GM10248 (cell line): ENCODE data around the gene RGN.
"Not testable (repeated sequence)": the region's sequence is repeated elsewhere in the genome, so short reads cannot be mapped to it uniquely, and the experiment has no call there.

Experiments used
- CTCF ChIA-PET: fragments of 300-600 bp; sonication (Branson Sonifier 250); formaldehyde crosslinking; extraction: SDS; loops from one replicate; lab custom pipeline; 2021; ENCODE audit warnings: antibody characterized with exemption; lab: Yijun Ruan, JAX
- POLR2A ChIA-PET: fragments of 350-650 bp; sonication (Branson Sonifier 250); formaldehyde crosslinking; extraction: SDS; loops from one replicate; lab custom pipeline; 2020; ENCODE audit warnings: antibody characterized with exemption; lab: Yijun Ruan, JAX
- DNase-seq: peaks from one replicate; pipeline ENCODE4 v3.0.0; 2012; ENCODE audit errors: extremely low spot score
- CTCF ChIP-seq: IDR thresholded peaks from 2 replicates; pipeline ENCODE4 v1.5.1; 2012; ENCODE audit warnings: mild to moderate bottlenecking, low read depth; ENCODE audit errors: extremely low read depth, missing control alignments, control extremely low read depth

The RGN gene

DNA sequence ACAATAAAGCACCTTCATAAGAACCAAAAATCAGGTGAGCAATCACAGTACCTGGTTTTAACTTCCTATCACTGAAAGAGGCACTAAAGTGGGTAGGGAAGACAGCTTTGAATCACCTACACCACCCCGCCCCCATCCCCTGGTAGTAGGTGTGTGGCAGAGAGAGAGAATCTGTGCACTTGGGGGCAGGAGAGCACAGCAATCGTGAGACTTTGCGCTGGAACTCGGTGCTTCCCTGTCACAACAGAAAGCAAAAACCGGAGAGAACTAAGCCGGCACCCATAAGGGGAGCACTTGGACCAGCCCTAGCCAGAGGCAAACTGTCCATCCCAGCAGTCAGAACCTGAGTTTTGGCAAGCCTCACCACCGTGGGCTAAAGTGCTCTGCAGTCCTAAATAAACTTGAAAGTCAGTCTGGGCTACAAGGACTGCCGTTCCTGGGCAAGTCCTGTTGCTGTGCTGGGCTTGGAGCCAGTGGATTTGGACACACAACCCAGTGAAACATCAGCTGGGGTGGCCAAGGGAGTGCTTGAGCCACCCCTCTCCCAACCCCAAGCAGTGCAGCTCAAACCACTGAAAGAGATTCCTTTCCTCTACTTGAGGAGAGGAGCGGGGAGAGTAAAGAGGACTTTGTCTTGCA is 34.2 kb downstream of the RGN start:
- no peak for TF ChIP-seq CTCF
- ChIA-PET POLR2A (no interaction called here), CTCF (no interaction called here)
- no peak for DNase-seq

GRCh38 chrX:47116551-47117110 is 38.4 kb downstream of the RGN start:
- DNase-seq, POLR2A ChIA-PET, CTCF ChIA-PET: not testable (repeated sequence)

GRCh38 chrX:47124466-47124865 is 46.2 kb downstream of the RGN start:
- CTCF ChIA-PET, result interaction anchor here (0.7 kb wide), 1 partner anchor 12 kb away, joined by 3 read pairs; no protein-coding TSS in a partner anchor
- DNase-seq, POLR2A ChIA-PET: not testable (repeated sequence)

DNA sequence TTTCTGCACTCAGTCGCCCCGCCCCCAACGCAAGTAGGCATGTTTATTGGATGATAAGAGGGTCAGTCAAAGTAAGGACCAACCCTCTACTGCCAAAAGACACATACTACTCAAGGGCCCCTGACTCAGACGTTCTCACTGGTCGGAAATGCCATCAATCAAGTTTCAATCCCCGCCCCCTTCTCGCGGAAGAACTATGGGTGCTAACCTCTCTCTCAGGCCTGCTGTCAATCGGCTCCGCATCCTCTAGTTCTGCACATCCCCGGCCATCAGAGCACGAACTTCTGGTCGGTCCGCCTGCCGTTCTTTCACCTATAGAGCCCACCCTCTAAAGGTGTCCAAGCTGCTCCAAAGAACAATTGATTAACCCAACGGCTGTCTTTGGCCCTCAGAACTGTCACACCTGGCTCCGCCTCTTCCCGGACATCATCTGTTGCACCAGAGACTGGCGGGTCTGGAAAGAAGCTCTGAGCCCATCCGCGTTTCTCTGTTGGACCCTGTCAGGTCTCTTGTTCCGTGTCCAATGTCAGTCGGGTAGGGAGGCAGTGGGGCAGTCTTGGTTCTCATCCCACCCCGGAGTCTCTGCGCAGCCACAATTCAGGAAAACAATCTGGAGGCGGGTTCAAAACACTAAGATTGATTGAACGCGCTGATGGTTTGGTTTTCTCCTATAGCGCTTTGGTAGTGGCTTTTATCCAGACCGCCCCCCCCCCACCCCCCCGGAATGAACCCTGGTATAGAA is 51.1 kb downstream of the RGN start:
- no peak for TF ChIP-seq CTCF
- POLR2A ChIA-PET, result no interaction called here
- peak; percentile 87 for DNase-seq
- CTCF ChIA-PET, result no interaction called here

GRCh38 chrX:47129899-47130358 is 51.7 kb downstream of the RGN start:
- POLR2A ChIA-PET, result no interaction called here
- no peak for DNase-seq
- TF ChIP-seq CTCF, result no peak
- CTCF ChIA-PET, result interaction anchor here (2.6 kb wide), 1 partner anchor 15 kb away, joined by 7 read pairs; the partner anchor contains the start of genes NDUFB11 and RBM10

DNA sequence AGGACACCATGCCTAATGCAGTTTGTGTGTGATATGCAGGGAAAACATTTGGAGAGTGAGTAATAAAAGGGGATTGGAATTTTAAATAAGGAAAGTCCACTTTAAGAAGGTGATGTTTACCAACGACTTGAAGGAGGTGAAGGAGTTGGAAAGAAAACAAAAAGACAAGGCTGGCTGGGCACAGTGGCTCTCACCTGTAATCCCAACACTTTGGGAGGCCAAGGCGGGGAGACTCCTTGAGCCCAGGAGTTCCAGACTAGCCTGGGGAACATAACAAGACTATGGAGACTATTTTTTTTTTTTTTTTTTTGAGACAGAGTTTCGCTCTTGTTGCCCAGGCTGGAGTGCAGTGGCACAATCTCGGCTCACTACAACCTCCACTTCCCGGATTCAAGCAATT is 55.2 kb downstream of the RGN start:
- POLR2A ChIA-PET, result no interaction called here
- no peak for DNase-seq
- CTCF ChIA-PET, result no interaction called here
- no peak for TF ChIP-seq CTCF

DNA sequence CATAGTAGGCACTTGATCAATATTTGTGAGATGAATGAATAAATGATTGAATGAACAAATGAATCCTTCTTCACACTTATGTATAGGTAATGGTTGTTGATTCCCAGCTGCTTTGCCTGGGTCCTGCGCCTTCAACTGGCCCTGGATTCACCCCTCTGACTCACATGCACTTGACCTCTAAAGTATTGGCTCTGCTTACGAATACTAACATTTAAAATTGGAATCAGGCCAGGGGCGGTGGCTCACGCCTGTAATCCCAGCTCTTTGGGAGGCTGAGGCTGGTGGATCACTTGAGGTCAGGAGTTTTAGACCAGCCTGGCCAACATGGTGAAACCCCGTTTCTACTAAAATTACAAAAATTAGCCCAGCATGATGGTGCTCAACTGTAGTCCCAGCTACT is 57.4 kb downstream of the RGN start:
- DNase-seq, POLR2A ChIA-PET: not testable (repeated sequence)
- CTCF ChIA-PET, result interaction anchor here (1.4 kb wide), 1 partner anchor 9 kb away, joined by 6 read pairs; the partner anchor contains the start of genes NDUFB11 and RBM10

DNA sequence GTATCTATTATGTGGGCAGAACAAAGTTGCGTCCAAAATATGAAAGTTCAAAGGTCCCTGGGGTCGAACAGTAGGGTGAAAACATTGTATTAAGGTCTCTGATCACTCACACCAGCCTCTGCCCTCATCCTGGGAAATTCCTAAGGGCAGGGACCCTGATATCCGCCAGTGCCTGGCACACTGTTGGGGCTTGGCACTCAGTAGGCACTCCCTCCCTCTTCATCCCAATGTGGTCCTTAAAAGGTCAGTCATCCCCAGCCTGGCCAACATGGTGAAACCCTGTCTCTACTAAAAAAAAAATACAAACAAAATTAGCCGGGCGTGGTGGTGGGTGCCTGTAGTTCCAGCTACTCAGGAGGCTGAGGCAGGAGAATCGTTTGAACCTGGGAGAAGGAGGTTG is 59.9 kb downstream of the RGN start:
- ChIA-PET POLR2A (no interaction called here), CTCF (no interaction called here)
- no peak for DNase-seq
- no peak for TF ChIP-seq CTCF
